Fibroblast of gingiva (primary cell): ENCODE measurements around the gene ACMSD.
"Not testable (repeated sequence)": the region's sequence is repeated elsewhere in the genome, so short reads cannot be mapped to it uniquely, and the experiment has no call there.

Experiments used
- DNase-seq: peaks from one replicate; pipeline ENCODE4 v3.0.0-alpha.2; 2011; ENCODE audit warnings: low read depth

ACMSD gene

GRCh38 chr2:134852518-134852917, 14.1 kb downstream of the ACMSD start:
- DNase-seq: no peak

- DNase-seq: no peak
Observed at GRCh38 chr2:134855709-134856108, 17.3 kb downstream of the ACMSD start.

GRCh38 chr2:134858245-134858644, 19.8 kb downstream of the ACMSD start:
- no peak for DNase-seq

- no peak for DNase-seq
Observed at GRCh38 chr2:134861173-134861572, 22.8 kb downstream of the ACMSD start.

- no peak for DNase-seq
Observed at GRCh38 chr2:134862069-134862468, 23.7 kb downstream of the ACMSD start.

- DNase-seq: no peak
Observed at GRCh38 chr2:134862674-134863073, 24.3 kb downstream of the ACMSD start.

- DNase-seq: no peak
Observed at GRCh38 chr2:134863446-134863845, 25.0 kb downstream of the ACMSD start.

GRCh38 chr2:134865067-134865787, 26.8 kb downstream of the ACMSD start:
- no peak for DNase-seq

GRCh38 chr2:134866498-134867099, 28.2 kb downstream of the ACMSD start:
- DNase-seq: peak; percentile 4

- no peak for DNase-seq
Observed at GRCh38 chr2:134869946-134870736, 31.7 kb downstream of the ACMSD start.

- DNase-seq: no peak
Observed at GRCh38 chr2:134873152-134873551, 34.7 kb downstream of the ACMSD start.

GRCh38 chr2:134875309-134875708, 36.9 kb downstream of the ACMSD start:
- no peak for DNase-seq

- DNase-seq: no peak
Observed at GRCh38 chr2:134882773-134883172, 44.4 kb downstream of the ACMSD start.

GRCh38 chr2:134883552-134884293, 45.3 kb downstream of the ACMSD start:
- DNase-seq: no peak

GRCh38 chr2:134884435-134884834, 46.0 kb downstream of the ACMSD start:
- DNase-seq: no peak

GRCh38 chr2:134892282-134893035, 54.0 kb downstream of the ACMSD start:
- no peak for DNase-seq

GRCh38 chr2:134897932-134898331, 59.5 kb downstream of the ACMSD start:
- no peak for DNase-seq

- no peak for DNase-seq
Observed at GRCh38 chr2:134899204-134899603, 60.8 kb downstream of the ACMSD start.

- DNase-seq: peak; percentile 75
Observed at GRCh38 chr2:134900151-134900550, 61.7 kb downstream of the ACMSD start.

- not testable (repeated sequence) for DNase-seq
Observed at GRCh38 chr2:134903701-134904100, 65.3 kb downstream of the ACMSD start.

- no peak for DNase-seq
Observed at GRCh38 chr2:134905168-134905567, 66.8 kb downstream of the ACMSD start.

GRCh38 chr2:134906726-134907125, 68.3 kb downstream of the ACMSD start:
- DNase-seq: no peak
